Upper lobe of left lung (tissue), 6 donors: ENCODE results near the gene LIPC. TPM values are rescaled to one million over a fixed set of nuclear protein-coding genes. Genes with fewer than 3 reads are reported as not detected.

Experiments used
- ATAC-seq, 2 donors: fragments of 200-7000 bp; cut with Tn5 transposase; one replicate each; pipeline ENCODE4 v1.9.1; 2022; ENCODE audit warnings: mild to moderate bottlenecking in 2 of 2, moderate library complexity in 2 of 2; ENCODE audit not compliant: low FRiP score in 2 of 2
- DNase-seq, 2 donors: peaks; one replicate each; pipeline ENCODE4 v3.0.0-alpha.2; 2019 to 2020
- H3K27ac ChIP-seq, 4 donors: fragments of 200-600 bp; sonication (generic); one replicate each; pipeline ENCODE4 v1.5.1; 2016 to 2019
- H3K27me3 ChIP-seq, 4 donors: fragments of 200-600 bp; sonication (generic); one replicate each; pipeline ENCODE4 v1.5.1; 2017 to 2019
- H3K36me3 ChIP-seq, 4 donors: fragments of 200-600 bp; sonication (generic); one replicate each; pipeline ENCODE4 v1.5.1; 2016 to 2019
- H3K4me1 ChIP-seq, 4 donors: fragments of 200-600 bp; sonication (generic); one replicate each; pipeline ENCODE4 v1.5.1; 2018 to 2019
- H3K4me3 ChIP-seq, 4 donors: fragments of 200-600 bp; sonication (generic); one replicate each; pipeline ENCODE4 v1.5.1; 2017 to 2019; ENCODE audit warnings: mild to moderate bottlenecking in 2 of 4, moderate library complexity in 1 of 4
- H3K9me3 ChIP-seq, 4 donors: fragments of 200-600 bp; sonication (generic); one replicate each; pipeline ENCODE4 v1.5.1; 2018 to 2019
- CTCF ChIP-seq, 6 experiments: fragments of 450-650 bp in 4 of 6; fragments of 200-600 bp in 2 of 6; sonication (generic) in 2 of 6; IDR thresholded peaks; one replicate each; pipeline ENCODE4 v1.5.1; 2016 to 2019; ENCODE audit warnings: antibody characterized with exemption in 6 of 6
- EP300 ChIP-seq, 4 donors: sonication (generic); formaldehyde crosslinking; IDR thresholded peaks; one replicate each; pipeline ENCODE4 v1.5.1; 2017; ENCODE audit warnings: antibody characterized with exemption in 4 of 4, control low read depth in 2 of 4
- POLR2A ChIP-seq, 4 donors: fragments of 450-650 bp; IDR thresholded peaks; one replicate each; pipeline ENCODE4 v1.5.1; 2016 to 2017; ENCODE audit warnings: antibody characterized with exemption in 4 of 4, mild to moderate bottlenecking in 2 of 4
- POLR2AphosphoS5 ChIP-seq, 2 donors: sonication (generic); formaldehyde crosslinking; IDR thresholded peaks; one replicate each; pipeline ENCODE4 v1.5.1; 2017; ENCODE audit warnings: antibody characterized with exemption in 2 of 2
- WGBS, 2 donors: methylation state at CpG; one replicate each; pipeline ENCODE4 v1.1.5; 2017 to 2018; 5-methylcytosine and 5-hydroxymethylcytosine counted together
- total RNA-seq, 6 donors: library from RNA; depleted of rRNA in 4 of 6; stranded (reverse); fragments of >200 nt in 4 of 6; gene quantifications; one replicate each; pipeline versions ENCODE4 v1.1.0 to v1.2.1, GENCODE V29; 2016 to 2021
- donor health status: DM: no; HTN: no; CAD: no; lungs with moderate emphysema.
- donor health status: DM: no; HTN: yes; CAD: no; lungs with severe emphysema.

Gene LIPC
- total RNA-seq, 6 donors from 2014 or later, result 0.40 to 0.89 (median 0.75) TPM; not detected in 2

DNA sequence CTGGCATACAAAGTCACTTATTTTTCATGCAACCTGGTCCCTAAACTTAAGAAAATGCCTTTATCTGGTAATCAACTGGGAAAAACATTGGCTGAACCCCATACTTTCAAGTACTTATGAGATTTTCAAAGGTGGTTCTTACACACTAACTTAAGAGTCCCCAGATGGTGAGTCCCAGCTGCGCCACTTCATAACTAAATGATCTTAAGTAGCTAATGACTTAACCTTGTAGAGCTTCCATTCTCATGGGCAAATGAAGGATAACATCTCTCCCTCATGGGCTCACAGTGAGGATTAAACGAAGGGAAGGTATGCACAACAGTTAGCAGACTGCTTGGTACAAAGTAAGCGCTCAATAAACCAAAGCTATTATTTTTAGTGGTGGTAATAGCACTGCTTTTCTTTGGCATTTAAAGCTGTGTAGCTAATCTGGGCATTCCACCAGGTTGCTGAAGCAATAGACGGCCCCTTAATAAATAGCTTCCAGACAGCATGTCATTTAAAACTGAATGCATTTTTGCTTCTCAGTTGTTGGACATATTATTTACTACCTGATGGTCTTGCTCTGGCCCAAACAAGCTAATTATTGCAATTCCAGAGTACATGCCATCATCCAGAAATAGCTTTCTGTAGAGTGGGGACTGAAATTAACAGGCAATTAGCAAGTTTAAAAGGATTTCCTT, 55.4 kb downstream of the LIPC start:
- peaks cover 0 to 8% (median 5%) of the 10 kb centered on the region in 4 donors for H3K9me3 ChIP-seq
- TF ChIP-seq EP300 (IDR thresholded peaks at IDR 0.05) (no peak), POLR2AphosphoS5 (IDR thresholded peaks at IDR 0.05) (no peak), CTCF (IDR thresholded peaks at IDR 0.05) (no peak), POLR2A (IDR thresholded peaks at IDR 0.05) (no peak)
- no peak overlapping the region for H3K4me3 ChIP-seq
- ATAC-seq (no peak), DNase-seq (no peak)
- H3K27me3 ChIP-seq, result no peaks in the 10 kb centered on the region
- no peaks in the 10 kb centered on the region for H3K36me3 ChIP-seq
- peaks cover 0 to 7% (median 5%) of the 10 kb centered on the region in 4 donors for H3K4me1 ChIP-seq
- no peak overlapping the region for H3K27ac ChIP-seq
- WGBS, 2 donors, result 94 to 95% methylated on average over 4 of the region's 4 CpGs

DNA sequence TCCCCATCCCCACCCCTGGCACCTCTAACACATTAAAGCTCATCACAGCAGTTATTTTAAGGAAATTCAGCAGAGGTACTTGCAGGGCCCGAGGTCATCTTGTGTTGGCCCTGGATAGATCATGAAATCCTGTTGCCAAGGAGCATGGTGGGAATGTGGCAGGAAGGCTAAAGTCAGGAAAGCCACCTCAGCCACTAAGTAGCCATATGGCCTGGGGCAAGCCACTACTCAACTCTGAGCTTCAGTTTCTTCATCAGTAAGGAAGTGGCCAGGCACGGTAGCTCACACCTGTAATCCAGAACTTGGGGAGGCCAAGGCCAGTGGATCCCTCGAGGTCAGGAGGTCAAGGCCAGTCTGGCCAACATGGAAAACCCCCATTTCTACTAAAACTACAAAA, 55.9 kb downstream of the LIPC start:
- DNase-seq (no peak), ATAC-seq (no peak)
- H3K27me3 ChIP-seq, result no peaks in the 10 kb centered on the region
- no peak overlapping the region for H3K27ac ChIP-seq
- TF ChIP-seq EP300 (IDR thresholded peaks at IDR 0.05), result no peak
- TF ChIP-seq POLR2AphosphoS5 (IDR thresholded peaks at IDR 0.05), result no peak
- TF ChIP-seq CTCF (IDR thresholded peaks at IDR 0.05), result no peak
- no peak for TF ChIP-seq POLR2A (IDR thresholded peaks at IDR 0.05)
- whole genome bisulfite sequencing, 2 donors, result 48 to 86% methylated on average over 2 to 3 of the region's 3 CpGs
- no peak overlapping the region for H3K4me3 ChIP-seq
- H3K4me1 ChIP-seq, result peaks cover 0 to 7% (median 5%) of the 10 kb centered on the region in 4 donors
- no peaks in the 10 kb centered on the region for H3K36me3 ChIP-seq
- peaks cover 0 to 8% (median 5%) of the 10 kb centered on the region in 4 donors for H3K9me3 ChIP-seq

DNA sequence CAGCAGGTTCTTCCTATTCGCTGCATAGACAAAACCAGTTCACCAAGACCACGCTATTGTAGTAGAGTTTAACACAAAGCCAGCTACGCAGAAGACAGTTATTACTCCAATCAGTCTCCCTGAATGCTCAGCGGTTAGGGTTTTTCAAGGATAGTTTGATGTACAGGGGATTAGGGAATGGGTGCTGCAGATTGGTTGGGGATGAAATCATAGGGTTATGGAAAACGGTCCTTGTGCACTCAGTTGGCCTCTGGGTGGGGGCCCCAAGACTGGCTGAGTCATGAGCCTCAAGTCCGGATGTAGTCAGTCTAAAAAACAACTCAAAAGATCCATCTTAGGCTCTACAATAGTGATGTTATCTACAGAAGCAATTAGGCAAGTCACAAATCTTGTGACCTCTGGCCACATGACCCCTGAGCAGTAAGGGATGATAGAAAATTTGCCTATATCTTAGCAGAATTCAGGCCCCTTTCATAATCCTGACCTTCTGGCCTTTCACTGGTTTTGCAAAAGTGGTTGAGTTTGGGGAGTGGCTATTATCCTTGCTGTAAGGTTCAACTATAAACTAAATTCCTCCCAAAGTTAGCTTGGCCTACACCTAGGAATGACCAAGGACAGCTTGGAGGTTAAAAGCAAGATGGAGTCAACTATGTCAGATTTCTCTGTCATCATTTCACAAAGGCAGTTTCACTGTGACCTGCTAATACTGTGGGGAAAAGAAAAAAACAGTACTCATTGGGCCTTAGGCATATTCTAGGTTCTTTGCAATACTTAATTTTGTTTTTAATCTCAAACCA, 57.7 kb downstream of the LIPC start:
- H3K36me3 ChIP-seq, result no peaks in the 10 kb centered on the region
- 95 to 96% methylated on average over 6 of the region's 6 CpGs for WGBS, 2 donors
- no peak overlapping the region for H3K4me3 ChIP-seq
- peaks cover 0 to 7% (median 5%) of the 10 kb centered on the region in 4 donors for H3K4me1 ChIP-seq
- DNase-seq (no peak), ATAC-seq (no peak)
- H3K27ac ChIP-seq, result no peak overlapping the region
- TF ChIP-seq POLR2AphosphoS5 (IDR thresholded peaks at IDR 0.05) (no peak), EP300 (IDR thresholded peaks at IDR 0.05) (no peak), POLR2A (IDR thresholded peaks at IDR 0.05) (no peak), CTCF (IDR thresholded peaks at IDR 0.05) (no peak)
- no peaks in the 10 kb centered on the region for H3K27me3 ChIP-seq
- peaks cover 0 to 8% (median 5%) of the 10 kb centered on the region in 4 donors for H3K9me3 ChIP-seq

GRCh38 chr15:58490086-58490887, 58.5 kb downstream of the LIPC start:
- H3K9me3 ChIP-seq, result peaks cover 0 to 8% (median 5%) of the 10 kb centered on the region in 4 donors
- H3K27me3 ChIP-seq, result no peaks in the 10 kb centered on the region
- peaks cover 0 to 7% (median 2%) of the 10 kb centered on the region in 4 donors for H3K4me1 ChIP-seq
- no peak for TF ChIP-seq POLR2AphosphoS5 (IDR thresholded peaks at IDR 0.05)
- no peak for TF ChIP-seq CTCF (IDR thresholded peaks at IDR 0.05)
- no peak for TF ChIP-seq EP300 (IDR thresholded peaks at IDR 0.05)
- no peak for TF ChIP-seq POLR2A (IDR thresholded peaks at IDR 0.05)
- DNase-seq, result peak in 1 of 2 donors; percentile 29
- no peak overlapping the region for H3K27ac ChIP-seq
- no peak overlapping the region for H3K4me3 ChIP-seq
- no peak for ATAC-seq
- no peaks in the 10 kb centered on the region for H3K36me3 ChIP-seq
- WGBS, 2 donors, result 89 to 92% methylated on average over 27 of the region's 27 CpGs
